Activated T-cell treated with anti-CD3 and anti-CD28 coated beads for 1 hour (primary cell): ENCODE data around the gene DGKB.

Experiments used
- DNase-seq: peaks from one replicate; pipeline ENCODE4 v3.0.0-alpha.2; 2020; ENCODE audit warnings: low read depth

DGKB gene

GRCh38 chr7:14902589-14903067, at the start of gene DGKB:
DGKB (minus strand) TSS chr7:14902751.
- no peak for DNase-seq

- DNase-seq = no peak
These were observed 47.5 kb upstream of the DGKB start for GRCh38 chr7:14950013-14950412.

GRCh38 chr7:14938181-14938580, 35.6 kb upstream of the DGKB start:
- DNase-seq = no peak

- DNase-seq = no peak
These were observed 35.0 kb upstream of the DGKB start for GRCh38 chr7:14937581-14937980.

- DNase-seq = no peak
These were observed 34.0 kb upstream of the DGKB start for GRCh38 chr7:14936554-14936953.

- no peak for DNase-seq
These were observed 32.3 kb upstream of the DGKB start for GRCh38 chr7:14934839-14935238.

- DNase-seq = no peak
These were observed 29.1 kb upstream of the DGKB start for GRCh38 chr7:14931511-14932215.

GRCh38 chr7:14924398-14924797, 21.8 kb upstream of the DGKB start:
- no peak for DNase-seq

- DNase-seq = no peak
These were observed 8.5 kb upstream of the DGKB start for GRCh38 chr7:14911077-14911476.

- DNase-seq = no peak
These were observed 6.1 kb upstream of the DGKB start for GRCh38 chr7:14908697-14909096.

- DNase-seq = no peak
These were observed 3.2 kb upstream of the DGKB start for GRCh38 chr7:14905764-14906163.

GRCh38 chr7:14900051-14900450, 2.5 kb downstream of the DGKB start:
- DNase-seq = no peak

GRCh38 chr7:14899030-14899429, 3.5 kb downstream of the DGKB start:
- DNase-seq = no peak

- DNase-seq = no peak
These were observed 6.1 kb downstream of the DGKB start for GRCh38 chr7:14896461-14896860.

GRCh38 chr7:14894826-14895225, 7.7 kb downstream of the DGKB start:
- no peak for DNase-seq

GRCh38 chr7:14892961-14893360, 9.6 kb downstream of the DGKB start:
- DNase-seq = no peak

- no peak for DNase-seq
These were observed 11.3 kb downstream of the DGKB start for GRCh38 chr7:14891289-14891688.

- DNase-seq = no peak
These were observed 13.6 kb downstream of the DGKB start for GRCh38 chr7:14888962-14889361.

GRCh38 chr7:14886533-14886932, 16.0 kb downstream of the DGKB start:
- no peak for DNase-seq

- DNase-seq = no peak
These were observed 26.5 kb downstream of the DGKB start for GRCh38 chr7:14875941-14876587.

- no peak for DNase-seq
These were observed 30.7 kb downstream of the DGKB start for GRCh38 chr7:14871880-14872279.

GRCh38 chr7:14870394-14870793, 32.2 kb downstream of the DGKB start:
- no peak for DNase-seq

GRCh38 chr7:14868937-14869336, 33.6 kb downstream of the DGKB start:
- no peak for DNase-seq

- no peak for DNase-seq
These were observed 41.1 kb downstream of the DGKB start for GRCh38 chr7:14861456-14861855.
